Left ventricle myocardium inferior (tissue), 1 donor: ENCODE measurements around the gene ARL14. TPM values are rescaled to one million over a fixed set of nuclear protein-coding genes. Genes with fewer than 3 reads are reported as not detected.

ENCODE experiments used
- DNase-seq: peaks from one replicate; pipeline ENCODE4 v3.0.0-alpha.2; 2020
- H3K27ac ChIP-seq: fragments of 200-600 bp; replicated peaks from 2 replicates; pipeline ENCODE4 v1.8.0; 2021
- H3K27me3 ChIP-seq: fragments of 200-600 bp; 2 replicates; pipeline ENCODE4 v1.8.0; 2021; ENCODE audit warnings: low read depth
- H3K36me3 ChIP-seq: fragments of 200-600 bp; 2 replicates; pipeline ENCODE4 v1.8.0; 2021
- H3K4me1 ChIP-seq: fragments of 200-600 bp; 2 replicates; pipeline ENCODE4 v1.8.0; 2021
- H3K4me3 ChIP-seq: fragments of 200-600 bp; 2 replicates; pipeline ENCODE4 v1.8.0; 2021; ENCODE audit warnings: mild to moderate bottlenecking, moderate library complexity
- H3K9me3 ChIP-seq: fragments of 200-600 bp; replicated peaks from 2 replicates; pipeline ENCODE4 v1.8.0; 2021
- CTCF ChIP-seq: fragments of 200-600 bp; IDR thresholded peaks from 2 replicates; pipeline ENCODE4 v1.8.0; 2021; ENCODE audit warnings: antibody characterized with exemption, mild to moderate bottlenecking, borderline replicate concordance
- intact Hi-C: fragments of 100-400 bp; cut with micrococcal nuclease; formaldehyde crosslinking; loops from one replicate; pipeline ENCODE4 v1.11.0; 2022
- total RNA-seq: library from RNA; stranded (reverse); fragmentation: NEBNext Ultra II Directional; extraction: Animal tissue kit (Norgen Biotek cat#: 25700); gene quantifications from one replicate; pipeline ENCODE4 v1.2.1, GENCODE V29; 2021
- donor health status: DM: no; HTN: yes; CAD: no; lungs with severe emphysema.

Gene ARL14
- total RNA-seq, 1 donor from 2014 or later, result not detected

- no peak for DNase-seq
- H3K36me3 ChIP-seq, result no peaks in the 10 kb centered on the region
- H3K9me3 ChIP-seq, result no peaks in the 10 kb centered on the region
- H3K27ac ChIP-seq, result no peak overlapping the region
- H3K4me1 ChIP-seq, result no peaks in the 10 kb centered on the region
- peak; percentile 52 for TF ChIP-seq CTCF
- H3K4me3 ChIP-seq, result no peak overlapping the region
- no peaks in the 10 kb centered on the region for H3K27me3 ChIP-seq
- intact Hi-C loops, result no loop called here
Measured at GRCh38 chr3:160686955-160687535, 10.1 kb downstream of the ARL14 start.

- Histone ChIP-seq H3K27me3 (no peaks in the 10 kb centered on the region), H3K36me3 (no peaks in the 10 kb centered on the region), H3K4me3 (no peak overlapping the region), H3K4me1 (no peaks in the 10 kb centered on the region), H3K9me3 (no peaks in the 10 kb centered on the region), H3K27ac (no peak overlapping the region)
- intact Hi-C loops, result no loop called here
- no peak for TF ChIP-seq CTCF
- no peak for DNase-seq
Measured at GRCh38 chr3:160691151-160691550, 14.2 kb downstream of the ARL14 start.

GRCh38 chr3:160691962-160692361 is 15.0 kb downstream of the ARL14 start:
- Histone ChIP-seq H3K4me3 (no peak overlapping the region), H3K4me1 (no peaks in the 10 kb centered on the region), H3K27ac (no peak overlapping the region), H3K27me3 (no peaks in the 10 kb centered on the region), H3K9me3 (no peaks in the 10 kb centered on the region), H3K36me3 (no peaks in the 10 kb centered on the region)
- no peak for TF ChIP-seq CTCF
- intact Hi-C loops, result no loop called here
- DNase-seq, result no peak

GRCh38 chr3:160693191-160693590 is 16.2 kb downstream of the ARL14 start:
- Histone ChIP-seq H3K4me1 (peaks cover 9% of the 10 kb centered on the region), H3K36me3 (no peaks in the 10 kb centered on the region), H3K27me3 (no peaks in the 10 kb centered on the region), H3K4me3 (no peak overlapping the region), H3K9me3 (no peaks in the 10 kb centered on the region), H3K27ac (no peak overlapping the region)
- no peak for TF ChIP-seq CTCF
- no peak for DNase-seq
- intact Hi-C loops, result no loop called here

GRCh38 chr3:160694345-160694744 is 17.4 kb downstream of the ARL14 start:
- Histone ChIP-seq H3K4me3 (no peak overlapping the region), H3K27me3 (no peaks in the 10 kb centered on the region), H3K27ac (no peak overlapping the region), H3K9me3 (no peaks in the 10 kb centered on the region), H3K36me3 (no peaks in the 10 kb centered on the region), H3K4me1 (peaks cover 17% of the 10 kb centered on the region)
- no peak for DNase-seq
- intact Hi-C loops, result no loop called here
- no peak for TF ChIP-seq CTCF
